Renal pelvis (tissue), 4 donors: Measurements from ENCODE around the gene PAQR7. TPM values are rescaled to one million over a fixed set of nuclear protein-coding genes. Genes with fewer than 3 reads are reported as not detected.
A peak's percentile ranks its signal among the peaks of the same experiment; 100 is the strongest.

Experiments
- DNase-seq: peaks from one replicate; pipeline ENCODE4 v3.0.0-alpha.2; 2013
- polyA plus RNA-seq, 3 donors: library from polyadenylated mRNA; unstranded; fragments of 120-200 nt; gene quantifications; one replicate each; pipeline ENCODE4 v1.2.1, GENCODE V29; 2013; ENCODE audit not compliant: insufficient read length in 3 of 3

PAQR7 gene
- polyA plus RNA-seq, 3 donors: 26.6 to 36.8 (median 36.3) TPM

- DNase-seq: peak; percentile 94
Observed at GRCh38 chr1:25904943-25905679, 29.6 kb upstream of the PAQR7 start.

GRCh38 chr1:25903986-25904385 is 28.5 kb upstream of the PAQR7 start:
- no peak for DNase-seq

GRCh38 chr1:25902462-25902861 is 27.0 kb upstream of the PAQR7 start:
- no peak for DNase-seq

- no peak for DNase-seq
Observed at GRCh38 chr1:25900219-25900618, 24.7 kb upstream of the PAQR7 start.

- DNase-seq: no peak
Observed at GRCh38 chr1:25899792-25900191, 24.3 kb upstream of the PAQR7 start.

- DNase-seq: no peak
Observed at GRCh38 chr1:25898223-25899015, 22.9 kb upstream of the PAQR7 start.

- no peak for DNase-seq
Observed at GRCh38 chr1:25897754-25898153, 22.2 kb upstream of the PAQR7 start.

- no peak for DNase-seq
Observed at GRCh38 chr1:25896266-25896665, 20.8 kb upstream of the PAQR7 start.

GRCh38 chr1:25895365-25895990 is 20.0 kb upstream of the PAQR7 start:
- DNase-seq: peak; percentile 90

GRCh38 chr1:25893116-25893515 is 17.6 kb upstream of the PAQR7 start:
- DNase-seq: no peak

- DNase-seq: no peak
Observed at GRCh38 chr1:25891606-25892005, 16.1 kb upstream of the PAQR7 start.

- no peak for DNase-seq
Observed at GRCh38 chr1:25890239-25891034, 14.9 kb upstream of the PAQR7 start.

GRCh38 chr1:25889470-25889869 is 14.0 kb upstream of the PAQR7 start:
- DNase-seq: no peak

GRCh38 chr1:25888426-25888987 is 13.0 kb upstream of the PAQR7 start:
- DNase-seq: no peak

- DNase-seq: no peak
Observed at GRCh38 chr1:25885602-25886001, 10.1 kb upstream of the PAQR7 start.

- no peak for DNase-seq
Observed at GRCh38 chr1:25881266-25881665, 5.8 kb upstream of the PAQR7 start.

- DNase-seq: no peak
Observed at GRCh38 chr1:25880518-25880917, 5.0 kb upstream of the PAQR7 start.

- no peak for DNase-seq
Observed at GRCh38 chr1:25879675-25880074, 4.2 kb upstream of the PAQR7 start.

GRCh38 chr1:25878690-25879089 is 3.2 kb upstream of the PAQR7 start:
- DNase-seq: no peak

GRCh38 chr1:25877155-25877554 is 1.6 kb upstream of the PAQR7 start:
- no peak for DNase-seq

GRCh38 chr1:25876693-25877077 is 1.2 kb upstream of the PAQR7 start:
- DNase-seq: no peak
